Epidermal melanocyte (primary cell): Measurements from ENCODE around the gene C1orf35.

ENCODE experiments used
- DNase-seq: peaks from one replicate; pipeline ENCODE4 v3.0.0; 2011; ENCODE audit warnings: low spot score; ENCODE audit not compliant: insufficient read length

Gene C1orf35

DNA sequence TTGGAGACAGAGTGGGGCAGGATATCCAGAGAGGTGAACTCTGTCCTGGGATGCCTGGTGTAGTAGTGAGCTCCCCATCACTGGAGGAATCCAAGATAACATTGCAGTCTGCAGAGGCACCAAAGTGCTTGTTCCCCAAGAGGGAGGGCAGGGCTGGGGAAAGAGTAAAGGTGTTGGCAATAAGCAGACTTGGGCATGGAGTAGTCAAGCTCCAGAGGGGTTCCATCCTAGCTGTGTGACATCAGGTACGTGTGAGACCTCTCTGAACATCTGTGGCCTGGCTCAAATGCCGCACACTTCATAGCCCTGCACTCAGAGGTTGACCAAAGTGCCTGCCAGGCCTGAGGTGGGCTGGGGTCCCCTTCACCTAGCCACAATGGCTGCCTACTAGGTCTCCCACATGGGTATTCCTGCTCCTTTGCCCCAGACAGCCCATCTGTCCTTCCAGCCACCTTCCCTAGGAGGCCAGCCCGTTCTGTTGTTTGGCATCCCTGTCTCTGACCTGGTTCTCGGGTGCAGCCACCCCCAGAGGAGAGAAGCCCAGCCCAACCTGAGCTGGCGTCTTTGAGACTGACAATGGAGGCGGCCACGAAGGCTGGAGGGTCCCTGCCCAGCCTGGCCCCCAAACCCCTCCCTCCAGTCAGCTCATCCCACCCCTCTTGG is 23.4 kb downstream of the C1orf35 start:
- no peak for DNase-seq

DNA sequence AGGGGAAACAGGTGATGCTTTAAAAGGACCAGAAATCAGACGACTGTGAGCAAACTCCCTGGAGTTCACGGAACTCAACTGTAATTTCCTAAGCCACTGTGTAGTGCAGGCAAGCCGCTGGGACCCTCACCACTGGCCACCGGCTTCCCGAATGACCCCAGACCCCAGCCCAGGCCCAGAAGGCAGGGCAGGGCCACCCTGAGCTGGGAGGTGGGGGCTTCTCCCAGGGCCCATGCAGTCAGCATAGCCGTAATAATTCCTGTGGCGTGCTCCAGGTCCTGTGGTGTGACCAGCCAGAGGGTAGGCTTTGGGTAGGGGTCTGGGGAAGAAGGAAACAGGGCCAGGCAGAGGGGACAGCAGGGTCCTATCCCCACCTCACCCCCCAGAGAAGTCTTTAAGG is 24.1 kb downstream of the C1orf35 start:
- DNase-seq = no peak

DNA sequence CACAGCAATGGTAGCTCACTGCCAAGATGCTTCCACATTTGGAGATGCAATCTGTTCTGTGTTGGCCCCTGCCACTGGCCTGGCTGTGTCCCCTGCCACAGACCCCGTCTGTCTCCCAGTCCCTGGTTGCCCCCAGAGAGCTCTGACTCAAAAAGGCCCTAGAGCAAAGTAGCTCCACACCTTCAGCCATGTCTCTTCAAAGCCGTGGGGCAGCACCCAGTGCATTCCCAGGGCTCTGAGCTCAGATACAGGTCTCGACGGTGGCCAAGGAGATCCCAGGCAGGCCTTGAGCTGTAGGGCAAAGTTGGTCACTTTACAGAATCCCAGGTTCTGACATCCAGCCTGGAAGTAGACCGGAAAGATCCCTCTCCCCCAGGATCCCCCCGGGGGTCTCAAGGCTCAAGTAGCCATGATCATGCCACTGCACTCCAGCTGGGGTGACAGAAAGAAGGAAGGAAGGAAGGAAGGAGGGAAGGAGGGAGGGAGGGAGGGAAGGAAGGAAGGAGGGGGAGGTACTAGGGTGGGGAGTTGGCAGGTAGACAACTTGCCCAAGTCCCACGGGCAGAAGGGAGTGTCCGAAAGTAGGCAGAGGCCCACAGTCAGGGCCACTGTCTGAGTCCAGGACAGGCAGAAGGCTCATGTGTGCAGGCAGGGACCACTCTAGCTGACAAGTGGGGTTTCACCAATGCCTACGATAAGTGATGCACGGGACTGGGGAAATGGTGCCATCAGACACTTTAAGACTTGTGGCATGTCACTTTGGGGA is 25.4 kb downstream of the C1orf35 start:
- DNase-seq = no peak

DNA sequence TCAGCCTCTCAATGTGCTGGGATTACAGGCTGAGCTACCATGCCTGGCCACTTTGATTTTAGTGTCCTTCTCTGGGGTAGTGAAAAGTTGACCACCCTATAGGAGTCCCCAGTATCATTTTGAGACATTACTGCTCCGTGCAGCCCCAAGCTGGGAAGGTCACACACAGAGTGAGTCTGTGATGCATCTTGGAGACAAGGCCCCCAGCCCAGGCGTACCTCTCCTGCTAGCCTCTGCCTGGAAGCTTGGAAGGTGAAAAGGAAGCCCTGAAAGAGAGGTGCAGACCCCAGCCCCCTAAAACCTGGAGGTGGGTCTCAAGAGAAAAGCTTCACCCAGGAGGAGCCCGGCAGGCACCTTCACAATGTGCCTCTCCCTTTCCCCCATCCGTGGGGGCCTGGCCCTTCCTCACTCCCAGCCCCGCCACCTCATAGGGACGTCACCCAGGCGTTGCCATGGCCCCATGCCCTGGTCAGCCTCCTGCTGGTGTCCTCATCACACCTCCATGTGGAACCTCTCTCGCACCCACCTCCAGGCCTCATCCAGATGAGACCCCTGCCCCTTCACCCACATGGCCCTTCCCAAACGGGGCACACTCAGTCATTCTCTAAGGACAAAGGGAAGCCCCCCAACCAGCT is 26.2 kb downstream of the C1orf35 start:
- no peak for DNase-seq

DNA sequence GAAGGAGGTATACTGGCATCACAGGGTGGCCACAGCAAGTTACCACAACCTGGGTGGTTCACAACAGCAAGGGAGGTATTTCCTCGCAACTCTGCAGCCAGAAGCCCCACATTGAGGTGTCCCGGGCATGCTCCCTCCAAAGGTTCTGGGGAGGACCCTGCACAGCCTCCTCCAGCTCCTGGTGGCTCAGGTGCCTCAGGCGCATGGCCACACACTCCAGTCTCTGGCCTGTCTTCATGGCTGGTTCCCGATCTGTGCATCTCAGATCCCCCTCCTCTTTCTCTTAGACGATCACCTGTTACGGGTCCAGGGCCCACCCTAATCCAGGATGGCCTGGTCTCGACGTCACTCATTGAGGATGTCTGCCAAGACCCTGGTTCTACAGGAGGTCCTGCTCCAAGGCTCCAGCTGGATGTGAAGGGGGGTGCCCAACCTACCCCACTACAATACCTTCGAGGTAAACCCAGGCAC is 27.3 kb downstream of the C1orf35 start:
- no peak for DNase-seq

DNA sequence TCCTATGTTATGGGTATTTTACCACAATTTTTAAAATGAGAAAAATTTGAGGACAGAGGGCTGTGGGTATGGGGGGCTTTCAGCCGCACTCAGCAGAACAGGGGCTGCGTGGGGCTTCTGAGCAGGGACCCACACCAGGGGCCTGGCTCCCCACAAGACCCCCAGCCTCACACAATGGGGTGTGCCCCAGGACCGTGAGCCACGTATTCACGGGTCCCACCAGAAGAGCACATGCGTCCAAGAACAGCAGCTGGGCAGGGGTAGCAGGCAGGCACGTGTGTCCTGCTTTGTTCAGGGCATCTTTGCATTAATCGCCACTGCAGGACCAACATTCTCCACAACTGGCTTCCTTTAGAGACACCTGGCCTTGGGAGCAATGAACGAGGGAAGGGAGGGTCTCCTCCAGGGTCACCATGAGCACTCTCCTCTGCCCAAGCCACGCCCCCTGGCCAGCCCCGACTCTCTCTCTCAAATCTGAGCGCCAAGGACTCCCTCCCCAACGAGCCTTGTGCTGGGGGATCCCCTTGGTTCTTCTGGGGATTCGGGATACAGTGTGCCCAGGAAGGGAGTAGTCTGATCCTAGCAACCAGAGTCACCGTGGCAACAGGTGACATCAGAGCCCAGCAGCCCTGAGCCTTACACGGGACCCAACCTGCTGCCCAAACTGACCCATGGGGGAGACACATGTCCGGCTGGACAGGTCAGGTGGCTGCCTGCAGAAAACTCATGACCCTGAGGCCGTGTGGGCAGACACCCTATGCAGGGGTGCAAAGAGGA is 28.0 kb downstream of the C1orf35 start:
- no peak for DNase-seq

DNA sequence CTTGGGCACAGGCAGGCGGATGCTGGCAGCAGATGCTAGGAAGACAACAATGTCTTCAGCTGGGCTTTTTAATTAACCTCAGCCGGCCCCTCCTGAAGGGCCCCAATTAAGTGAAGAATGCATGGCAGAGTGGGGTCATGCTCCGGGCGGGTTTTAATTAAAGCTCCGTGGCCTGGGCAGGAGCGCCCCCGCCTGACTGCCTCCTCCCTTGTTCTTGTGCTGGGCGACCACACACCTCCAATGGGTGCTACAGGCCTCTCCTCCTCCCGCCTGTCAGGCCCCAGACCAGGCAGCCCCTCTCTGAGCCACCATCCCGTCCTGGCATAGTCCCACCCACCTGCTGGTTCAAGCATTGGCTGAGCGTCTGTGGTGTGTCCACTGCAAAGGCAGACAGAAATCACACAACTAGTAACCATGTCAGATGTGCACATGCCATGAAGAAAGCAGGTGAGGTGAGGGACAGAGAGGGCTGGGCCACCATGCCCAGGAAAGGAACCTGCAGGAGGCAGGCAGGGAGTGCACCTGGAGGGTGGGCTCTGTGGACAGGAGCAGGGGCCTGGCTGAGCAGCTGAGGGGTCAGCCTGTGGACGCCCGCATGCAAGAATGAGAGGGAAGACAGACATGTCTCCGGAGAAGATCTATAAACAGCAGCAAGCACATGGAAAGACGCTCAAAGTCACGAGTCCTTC is 29.1 kb downstream of the C1orf35 start:
- no peak for DNase-seq

DNA sequence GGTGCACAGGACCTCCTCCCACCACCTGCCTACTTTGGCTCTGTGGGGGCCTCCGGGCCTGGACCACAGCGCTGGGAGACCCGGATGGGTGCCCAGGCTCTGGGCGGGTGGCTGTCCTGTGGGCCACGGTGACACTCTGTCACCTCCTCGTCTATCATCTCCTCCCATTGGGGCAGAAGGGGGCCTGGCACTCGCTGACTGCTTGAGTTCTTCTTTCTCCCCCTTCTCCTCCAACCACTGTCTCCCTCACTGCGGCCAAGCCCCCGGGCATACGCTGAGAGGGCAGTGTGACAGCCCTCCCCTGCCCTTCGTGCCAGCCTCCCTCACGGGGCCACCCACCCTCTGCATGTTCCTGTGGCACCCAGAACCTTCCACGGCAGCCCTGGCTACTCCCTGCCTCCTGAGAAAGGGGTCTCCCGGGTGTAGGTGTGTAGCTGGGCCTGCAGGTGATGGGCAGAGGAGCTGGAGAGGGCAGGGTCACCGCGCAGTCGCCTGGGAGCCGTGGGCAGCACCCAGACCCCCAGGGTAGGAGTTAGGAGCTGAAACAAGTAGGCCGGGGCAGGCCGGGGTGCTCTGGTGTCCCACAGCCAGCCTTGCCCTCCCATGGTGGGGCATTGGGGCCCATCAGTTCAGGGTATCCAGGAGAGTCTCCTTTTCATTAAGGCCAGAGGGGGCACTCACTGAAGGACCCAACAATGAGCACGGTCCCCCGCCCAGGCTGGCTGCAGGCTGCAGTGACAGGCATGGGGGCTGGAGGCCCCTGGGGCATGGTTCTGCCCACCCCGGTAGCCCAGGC is 29.9 kb downstream of the C1orf35 start:
- no peak for DNase-seq

DNA sequence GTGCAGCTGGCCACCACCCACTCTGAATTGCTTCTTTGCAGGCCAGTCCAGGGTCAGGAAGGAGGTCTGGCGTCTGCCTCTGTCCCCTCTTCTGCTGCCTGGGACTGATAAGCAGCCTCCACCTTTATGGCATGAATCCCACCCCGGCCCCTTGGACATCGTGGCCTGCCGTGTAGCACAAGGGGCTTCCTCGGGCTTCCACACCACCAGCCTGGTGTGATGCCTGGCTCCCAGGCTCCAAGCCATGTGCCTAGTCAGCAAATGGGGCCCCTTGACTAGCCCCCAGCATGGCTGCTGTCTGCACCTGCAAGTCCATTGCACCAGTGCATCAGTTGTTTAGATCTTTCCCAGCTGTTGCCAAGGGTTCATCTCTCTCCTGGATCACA is 30.5 kb downstream of the C1orf35 start:
- DNase-seq = no peak

DNA sequence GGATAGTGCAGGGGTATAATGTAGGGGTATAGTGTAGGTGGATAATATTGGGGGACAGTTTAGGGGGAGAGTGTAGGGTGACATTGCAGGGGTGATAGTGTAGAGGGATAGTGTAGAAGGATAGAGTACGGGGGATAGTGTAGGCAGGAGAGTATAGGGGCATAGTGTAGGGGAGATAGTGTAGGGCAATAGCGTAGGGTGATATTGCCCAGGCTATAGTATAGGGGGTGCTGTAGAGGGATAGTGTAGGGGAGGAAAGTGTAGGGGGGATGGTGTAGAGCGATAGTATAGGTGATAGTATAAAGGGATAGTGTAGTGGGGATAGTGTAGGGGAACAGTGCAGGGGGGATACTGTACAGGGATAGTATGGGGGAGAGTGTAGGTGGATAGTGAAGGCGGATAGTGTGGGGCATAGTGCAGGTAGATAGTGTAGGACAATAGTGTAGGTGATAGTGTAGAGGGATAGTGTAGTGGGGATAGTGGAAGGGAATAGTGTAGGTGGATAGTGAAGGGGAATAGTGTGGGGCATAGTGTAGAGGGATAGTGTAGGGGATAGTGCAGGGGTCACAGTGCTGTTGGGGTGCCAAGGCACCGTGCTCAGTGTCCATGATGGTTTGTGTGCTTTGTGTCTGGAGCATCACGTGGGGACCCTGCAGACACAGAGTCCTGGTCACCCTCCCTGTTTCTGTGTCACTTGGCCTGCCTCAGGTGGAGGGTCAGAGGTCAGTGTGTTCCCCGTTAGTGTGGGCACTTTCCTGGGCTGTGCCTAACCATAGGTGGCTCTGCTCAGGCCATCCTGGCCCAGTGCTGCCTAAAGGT is 31.1 kb downstream of the C1orf35 start:
- no peak for DNase-seq

DNA sequence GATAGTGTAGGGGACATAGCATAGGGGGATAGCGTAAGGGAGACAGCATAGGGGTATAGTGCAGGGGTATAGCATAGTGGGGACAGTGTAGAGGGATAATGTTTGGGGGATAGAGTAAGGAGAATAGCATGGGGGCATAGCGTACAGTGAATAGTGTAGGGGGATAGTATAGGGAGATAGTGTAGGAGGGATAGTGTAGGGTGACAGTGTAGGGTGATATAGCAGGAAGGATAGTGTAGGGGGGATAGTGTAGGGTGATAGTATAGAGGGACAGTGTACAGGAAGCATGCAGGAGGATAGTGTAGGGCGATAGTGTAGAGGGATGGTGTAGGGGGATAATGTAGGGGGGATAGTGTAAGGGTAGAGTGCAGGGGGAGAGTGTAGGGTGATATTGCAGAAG is 32.3 kb downstream of the C1orf35 start:
- DNase-seq = no peak

DNA sequence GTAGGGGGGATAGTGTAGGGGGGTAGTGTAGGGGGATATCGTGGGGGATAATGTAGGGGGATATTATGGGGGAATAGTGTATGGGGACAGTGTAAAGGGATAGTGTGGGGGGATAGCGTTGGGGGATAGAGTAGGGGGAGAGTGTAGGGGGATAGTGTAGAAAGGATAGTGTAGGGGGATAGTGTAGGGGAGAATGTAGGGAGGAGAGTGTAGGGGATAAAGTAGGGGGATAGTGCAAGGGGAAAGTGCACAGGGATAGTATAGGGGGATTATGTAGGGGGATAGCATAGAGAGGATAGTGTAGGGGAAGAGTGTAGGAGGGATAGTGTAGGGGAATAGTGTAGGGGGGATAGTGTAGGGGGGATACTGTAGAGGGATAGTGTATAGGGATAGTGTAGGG is 33.0 kb downstream of the C1orf35 start:
- DNase-seq = no peak

DNA sequence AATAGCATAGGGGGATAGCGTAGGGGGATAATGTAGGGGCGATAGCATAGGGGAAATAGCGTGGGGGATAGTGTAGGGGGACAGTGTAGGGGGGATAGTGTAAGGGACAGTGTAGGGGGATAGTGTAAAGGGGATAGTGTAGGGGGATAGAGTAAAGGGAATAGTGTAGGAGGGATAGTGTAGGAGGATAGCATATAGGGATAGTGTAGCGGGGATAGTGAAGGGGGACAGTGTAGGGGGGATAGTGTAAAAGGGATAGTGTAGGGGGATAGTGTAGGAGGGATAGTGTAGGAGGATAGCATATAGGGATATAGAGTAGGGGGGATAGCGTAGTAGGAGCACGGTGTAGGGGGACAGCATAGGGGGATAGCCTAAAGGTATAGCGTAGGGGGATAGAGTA is 34.8 kb downstream of the C1orf35 start:
- no peak for DNase-seq

DNA sequence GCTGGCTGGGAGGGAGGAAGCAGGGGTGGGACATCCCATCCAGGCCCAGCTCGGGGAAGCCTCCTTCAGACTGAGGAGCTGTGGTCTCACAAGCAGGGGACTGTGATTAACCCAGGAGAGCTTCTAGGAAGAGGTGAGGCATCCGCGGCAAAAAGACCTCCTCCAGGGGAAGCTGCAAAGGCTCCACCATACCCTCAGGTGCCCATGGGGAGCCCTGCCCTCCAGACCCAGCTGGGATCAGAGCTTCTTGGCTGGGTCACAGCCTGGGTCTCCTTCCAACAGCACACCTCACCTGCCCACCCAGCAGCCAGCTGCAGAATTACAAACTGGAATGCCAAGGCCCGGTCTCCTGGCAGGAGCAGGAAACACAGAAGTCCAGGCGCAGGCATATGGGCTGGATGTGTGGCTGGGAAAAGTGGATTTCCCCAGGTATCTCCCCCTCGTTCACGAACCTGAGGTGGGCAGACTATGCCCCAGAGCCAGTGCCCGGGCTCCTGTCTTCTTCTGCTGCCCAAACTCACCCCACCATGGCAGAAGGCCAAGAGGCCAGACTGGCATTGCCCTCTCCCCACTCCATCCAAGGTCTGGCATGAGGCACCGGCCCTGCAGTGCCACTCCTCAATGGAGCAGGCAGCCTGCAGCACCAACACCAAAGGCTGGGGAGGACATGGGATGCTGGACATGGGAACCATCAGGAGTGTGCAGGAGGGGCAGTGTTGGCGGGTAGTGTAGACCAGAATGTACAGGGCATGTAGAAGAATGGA is 36.1 kb downstream of the C1orf35 start:
- no peak for DNase-seq

DNA sequence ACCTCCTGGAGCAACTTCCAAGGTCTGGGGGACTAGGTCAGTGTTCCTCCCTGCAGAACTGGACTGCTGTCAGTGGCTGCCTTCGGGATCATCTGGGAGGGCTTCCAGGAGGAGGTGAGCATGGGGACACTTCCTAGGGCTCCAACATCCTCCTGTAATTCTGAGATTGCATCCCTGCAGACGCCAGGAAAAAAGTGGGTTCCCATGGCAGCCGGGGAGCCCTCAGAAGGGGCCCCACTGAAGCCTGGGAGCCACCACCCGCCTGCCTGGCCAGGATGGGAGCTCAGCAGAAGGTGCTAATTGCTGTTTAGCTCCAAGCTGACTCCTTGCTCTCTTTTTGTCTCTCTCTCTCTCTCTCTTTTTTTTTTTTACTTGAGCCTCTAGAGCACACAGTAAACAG is 36.7 kb downstream of the C1orf35 start:
- DNase-seq = no peak

DNA sequence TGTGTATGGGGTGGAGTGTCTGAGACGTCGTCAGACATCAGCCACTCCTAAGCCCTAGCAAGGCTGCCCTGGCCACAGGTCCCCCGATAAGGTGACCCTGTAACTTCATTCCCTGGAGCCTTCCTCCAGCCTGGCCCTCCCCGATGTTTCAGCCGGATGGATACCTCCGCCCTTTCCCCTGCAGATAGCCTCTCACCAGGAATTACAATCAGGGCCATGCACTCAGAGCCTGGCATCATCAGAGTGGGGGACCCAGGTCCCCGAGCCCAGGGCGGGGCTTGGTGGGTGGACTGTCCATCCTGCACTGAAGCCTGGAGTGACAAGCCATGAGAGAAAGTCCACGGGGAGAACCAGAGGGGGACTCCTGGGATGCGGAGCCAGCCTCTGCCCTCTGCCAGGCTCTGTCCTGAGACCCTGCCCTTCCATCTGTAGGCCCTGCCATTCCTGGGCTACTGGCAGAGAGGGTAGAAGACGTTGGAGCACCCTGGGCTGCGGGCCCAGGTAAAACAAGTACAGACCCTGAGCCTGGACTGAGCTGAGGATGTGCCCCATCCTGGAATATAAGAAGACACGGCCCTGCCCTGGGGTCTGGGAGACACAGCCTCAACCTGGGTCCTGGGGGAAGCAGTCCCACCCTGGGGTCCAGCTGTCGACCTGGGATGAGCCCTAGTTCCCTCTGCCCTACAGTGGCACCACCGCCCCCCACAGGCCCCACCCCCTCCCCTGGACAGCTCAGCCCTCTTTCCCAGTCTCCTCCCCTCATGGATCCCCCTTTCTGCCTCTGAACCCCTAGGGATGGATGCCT is 37.4 kb downstream of the C1orf35 start:
- DNase-seq = no peak

DNA sequence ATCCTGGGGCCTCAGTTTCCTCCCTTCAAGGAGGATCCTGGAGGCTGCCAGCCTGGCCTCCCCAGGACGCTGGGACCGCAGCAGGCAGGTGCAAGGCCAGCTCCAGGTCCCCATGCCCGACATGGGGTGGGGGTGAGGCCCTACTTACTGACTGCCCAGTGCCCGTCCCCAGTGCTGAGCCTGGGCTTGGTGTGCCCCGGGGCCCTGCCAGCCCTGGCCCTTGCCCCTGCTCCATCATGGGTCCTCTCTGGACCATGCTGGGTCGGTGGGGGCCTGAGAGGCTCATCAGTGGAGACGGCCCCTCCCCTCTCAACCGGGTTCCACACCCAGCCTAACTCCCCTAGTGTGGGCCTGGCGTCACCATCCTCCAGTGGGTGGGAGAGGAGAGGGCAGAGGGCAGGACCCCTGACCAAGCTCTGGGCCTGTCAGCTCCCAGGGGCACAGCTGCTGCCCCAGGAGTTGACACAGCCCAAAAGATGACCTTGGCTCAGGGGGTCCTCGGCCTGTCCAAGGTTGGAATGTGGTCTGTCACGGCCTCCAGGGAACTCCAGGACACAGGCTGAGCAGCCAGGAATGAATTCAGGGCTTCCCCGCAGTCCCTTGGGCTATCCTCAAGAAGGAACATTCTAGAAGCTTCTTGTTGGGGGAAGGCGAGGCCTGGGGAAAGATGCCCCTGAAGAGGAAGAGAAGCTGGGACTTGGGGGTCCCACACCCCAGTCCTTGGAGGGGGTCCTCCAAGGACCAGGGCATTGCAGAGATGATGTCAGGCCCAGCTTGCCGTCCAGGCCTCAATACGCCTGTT is 38.2 kb downstream of the C1orf35 start:
- DNase-seq = no peak
